ENCODE data around the gene NFILZ.

DNA sequence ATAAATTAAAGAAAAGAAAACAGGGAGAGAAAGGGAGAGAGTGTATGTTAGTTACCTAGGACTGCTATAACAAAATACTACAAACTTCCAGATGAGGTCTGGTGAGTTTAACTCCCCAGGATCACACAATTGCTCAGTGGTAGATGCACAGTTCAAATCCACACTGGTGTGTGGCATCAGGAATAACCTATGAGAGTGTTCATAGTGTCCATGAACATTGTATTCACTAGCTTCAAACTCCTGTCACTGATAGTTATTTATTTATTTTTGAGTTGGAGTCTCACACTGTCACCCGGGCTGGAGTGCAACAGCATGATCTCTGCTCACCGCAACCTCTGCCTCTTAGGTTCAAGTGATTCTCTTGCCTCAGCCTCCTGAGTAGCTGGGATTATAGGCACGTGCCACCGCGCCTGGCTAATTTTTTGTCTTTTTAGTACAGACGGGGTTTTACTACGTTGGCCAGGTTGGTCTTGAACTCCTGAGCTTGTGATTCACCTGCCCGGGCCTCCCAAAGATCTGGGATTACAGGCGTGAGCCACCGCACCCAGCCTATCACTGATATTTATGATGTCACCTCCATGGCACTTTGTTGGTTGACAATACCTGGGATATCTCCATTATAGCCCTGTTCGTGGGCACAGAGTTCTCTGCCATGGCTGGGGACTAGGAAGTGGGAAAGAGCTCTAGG is at the start of gene NFILZ:
- TF ChIP-seq, protein P1, sequence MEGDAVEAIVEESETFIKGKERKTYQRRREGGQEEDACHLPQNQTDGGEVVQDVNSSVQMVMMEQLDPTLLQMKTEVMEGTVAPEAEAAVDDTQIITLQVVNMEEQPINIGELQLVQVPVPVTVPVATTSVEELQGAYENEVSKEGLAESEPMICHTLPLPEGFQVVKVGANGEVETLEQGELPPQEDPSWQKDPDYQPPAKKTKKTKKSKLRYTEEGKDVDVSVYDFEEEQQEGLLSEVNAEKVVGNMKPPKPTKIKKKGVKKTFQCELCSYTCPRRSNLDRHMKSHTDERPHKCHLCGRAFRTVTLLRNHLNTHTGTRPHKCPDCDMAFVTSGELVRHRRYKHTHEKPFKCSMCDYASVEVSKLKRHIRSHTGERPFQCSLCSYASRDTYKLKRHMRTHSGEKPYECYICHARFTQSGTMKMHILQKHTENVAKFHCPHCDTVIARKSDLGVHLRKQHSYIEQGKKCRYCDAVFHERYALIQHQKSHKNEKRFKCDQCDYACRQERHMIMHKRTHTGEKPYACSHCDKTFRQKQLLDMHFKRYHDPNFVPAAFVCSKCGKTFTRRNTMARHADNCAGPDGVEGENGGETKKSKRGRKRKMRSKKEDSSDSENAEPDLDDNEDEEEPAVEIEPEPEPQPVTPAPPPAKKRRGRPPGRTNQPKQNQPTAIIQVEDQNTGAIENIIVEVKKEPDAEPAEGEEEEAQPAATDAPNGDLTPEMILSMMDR (conservative IDR thresholded peaks at IDR 0.05 in 1 of 2, IDR thresholded peaks at IDR 0.05 in 1 of 2; ENCODE audit: low read depth in 1 of 2, low read length in 2 of 2) = no peak
- no peak for TF ChIP-seq EZH2 (IDR thresholded peaks at IDR 0.05; ENCODE audit: low read length, missing control alignments)
